ENCODE results near the gene WDR44.

WDR44 gene

DNA sequence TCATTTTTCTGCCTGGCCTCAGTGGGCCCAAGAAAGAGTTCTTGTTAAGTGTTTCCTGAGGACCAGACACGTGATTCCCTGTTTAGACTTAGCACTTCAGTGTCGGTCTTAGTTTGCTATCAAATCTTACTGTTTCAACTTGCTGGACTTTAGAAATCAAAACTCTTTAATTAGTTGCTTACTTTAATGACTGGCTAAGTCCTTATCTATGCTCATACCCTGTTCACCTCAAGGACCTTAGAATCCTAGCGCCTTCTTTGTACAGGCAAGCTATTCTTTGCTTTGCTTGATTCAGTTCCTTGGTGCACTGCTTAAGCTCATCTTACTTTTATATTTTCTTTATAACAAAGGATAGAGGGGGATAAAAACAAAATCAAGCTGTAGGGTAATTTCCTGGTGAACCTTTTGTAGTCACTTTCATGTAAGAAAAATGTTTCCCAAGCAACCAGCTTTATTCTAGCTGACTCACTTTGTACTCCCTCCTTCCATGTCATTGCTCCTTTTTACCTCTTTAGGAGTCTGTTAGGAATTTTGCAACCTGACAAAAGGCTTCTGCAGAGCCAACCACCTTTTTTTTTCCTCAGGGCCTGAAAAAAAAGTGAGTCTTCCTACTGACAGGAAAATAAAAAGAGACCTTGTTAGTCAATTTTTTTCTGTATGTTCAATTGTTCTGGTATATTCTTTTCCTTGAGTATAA is 14.7 kb downstream of the WDR44 start:
- TF ChIP-seq, protein P1, sequence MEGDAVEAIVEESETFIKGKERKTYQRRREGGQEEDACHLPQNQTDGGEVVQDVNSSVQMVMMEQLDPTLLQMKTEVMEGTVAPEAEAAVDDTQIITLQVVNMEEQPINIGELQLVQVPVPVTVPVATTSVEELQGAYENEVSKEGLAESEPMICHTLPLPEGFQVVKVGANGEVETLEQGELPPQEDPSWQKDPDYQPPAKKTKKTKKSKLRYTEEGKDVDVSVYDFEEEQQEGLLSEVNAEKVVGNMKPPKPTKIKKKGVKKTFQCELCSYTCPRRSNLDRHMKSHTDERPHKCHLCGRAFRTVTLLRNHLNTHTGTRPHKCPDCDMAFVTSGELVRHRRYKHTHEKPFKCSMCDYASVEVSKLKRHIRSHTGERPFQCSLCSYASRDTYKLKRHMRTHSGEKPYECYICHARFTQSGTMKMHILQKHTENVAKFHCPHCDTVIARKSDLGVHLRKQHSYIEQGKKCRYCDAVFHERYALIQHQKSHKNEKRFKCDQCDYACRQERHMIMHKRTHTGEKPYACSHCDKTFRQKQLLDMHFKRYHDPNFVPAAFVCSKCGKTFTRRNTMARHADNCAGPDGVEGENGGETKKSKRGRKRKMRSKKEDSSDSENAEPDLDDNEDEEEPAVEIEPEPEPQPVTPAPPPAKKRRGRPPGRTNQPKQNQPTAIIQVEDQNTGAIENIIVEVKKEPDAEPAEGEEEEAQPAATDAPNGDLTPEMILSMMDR (conservative IDR thresholded peaks at IDR 0.05): no peak
- no peak for TF ChIP-seq ZFX (IDR thresholded peaks at IDR 0.05)
- H3K27ac ChIP-seq: no peak overlapping the region

DNA sequence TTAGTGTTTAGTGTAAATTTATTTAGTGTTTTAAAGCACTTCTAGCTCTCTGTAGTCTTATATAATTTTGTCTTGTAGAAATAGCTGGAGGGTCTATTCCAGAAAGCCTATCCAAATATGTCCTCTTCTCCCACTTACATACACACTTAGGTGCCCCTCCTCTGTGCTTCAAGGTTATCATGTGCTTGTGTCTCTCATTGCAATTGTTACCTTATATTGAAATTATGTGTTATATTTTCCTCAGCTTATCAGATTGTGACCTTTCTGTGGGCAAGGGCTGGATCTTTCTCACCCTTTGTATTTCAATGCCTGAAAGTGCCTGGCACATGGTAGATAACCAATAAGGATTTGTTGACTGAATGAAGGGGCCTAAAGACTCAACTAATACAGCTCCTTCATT is 18.4 kb downstream of the WDR44 start:
- TF ChIP-seq, protein P1 (conservative IDR thresholded peaks at IDR 0.05): no peak
- TF ChIP-seq ZFX (IDR thresholded peaks at IDR 0.05): no peak
- H3K27ac ChIP-seq: no peak overlapping the region

DNA sequence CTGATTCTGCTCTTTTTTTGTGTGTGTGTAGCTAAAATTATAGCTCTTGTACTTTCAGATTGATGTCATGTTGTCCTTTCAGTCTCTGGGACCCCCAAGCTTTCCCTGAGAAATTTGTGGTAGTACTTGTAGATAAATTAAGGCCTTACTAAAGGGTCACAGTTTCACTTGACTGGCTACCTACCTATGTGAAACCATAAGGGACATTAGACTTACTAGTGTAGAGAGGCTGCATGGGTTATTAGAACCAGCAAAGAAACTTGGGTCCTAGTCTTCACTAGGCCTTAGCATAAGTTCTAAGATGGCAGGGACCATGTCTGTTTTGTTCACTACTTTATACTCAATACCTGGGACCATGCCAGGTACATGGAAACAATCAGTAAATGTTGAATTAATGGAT is 21.4 kb downstream of the WDR44 start:
- H3K27ac ChIP-seq: no peak overlapping the region
- TF ChIP-seq, protein P1 (conservative IDR thresholded peaks at IDR 0.05): no peak
- no peak for TF ChIP-seq ZFX (IDR thresholded peaks at IDR 0.05)

DNA sequence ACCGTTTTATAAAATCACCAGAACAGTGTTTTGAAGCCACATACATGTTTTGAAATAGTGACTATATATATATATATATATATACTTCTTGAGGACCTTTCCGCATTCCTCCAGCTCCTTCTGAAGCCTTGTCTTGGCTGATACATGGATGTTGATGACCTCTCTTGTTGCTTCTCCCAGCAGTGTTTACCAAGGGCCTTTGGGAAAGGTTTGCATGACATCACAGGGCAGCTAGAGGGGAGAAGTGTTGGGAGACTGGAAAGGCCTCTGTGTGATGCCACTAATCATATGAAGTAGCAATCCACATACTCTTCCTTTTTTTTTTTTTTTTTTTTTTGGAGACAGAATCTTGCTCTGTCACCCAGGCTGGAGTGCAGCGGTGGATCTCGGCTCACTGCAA is 22.5 kb downstream of the WDR44 start:
- no peak overlapping the region for H3K27ac ChIP-seq
- TF ChIP-seq, protein P1 (conservative IDR thresholded peaks at IDR 0.05): no peak
- no peak for TF ChIP-seq ZFX (IDR thresholded peaks at IDR 0.05)

DNA sequence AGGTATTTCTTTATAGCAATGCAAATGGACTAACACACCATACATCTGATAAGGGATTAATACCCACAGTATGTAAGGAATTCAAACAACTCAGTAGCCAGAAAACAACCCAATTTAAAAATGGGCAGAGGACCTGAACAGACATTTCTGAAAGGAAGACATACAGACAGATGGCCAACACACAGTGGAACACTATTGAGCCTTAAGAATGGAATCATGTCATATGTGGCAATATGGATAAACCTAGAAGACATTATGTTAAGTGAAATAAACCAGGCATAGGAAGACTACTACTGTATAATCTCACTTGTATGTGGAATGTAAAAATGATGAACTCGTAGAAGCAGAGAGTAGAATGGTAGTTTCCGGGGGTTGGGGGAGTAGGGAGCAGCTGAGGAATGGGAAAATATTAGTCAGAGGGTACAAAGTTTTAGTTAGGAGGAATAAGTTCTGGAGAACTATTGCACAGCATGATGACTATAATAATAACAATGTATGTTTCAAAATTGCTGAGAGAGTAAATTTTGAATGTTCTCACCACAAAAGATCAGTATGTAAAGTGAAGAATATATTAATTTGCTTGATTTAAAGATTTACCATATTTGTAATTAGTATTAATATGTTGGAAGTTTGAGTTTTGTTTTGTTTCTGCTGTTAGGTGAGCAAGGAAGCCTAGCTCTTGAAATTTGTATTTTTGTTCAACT is 25.2 kb downstream of the WDR44 start:
- no peak overlapping the region for H3K27ac ChIP-seq
- TF ChIP-seq, protein P1 (conservative IDR thresholded peaks at IDR 0.05): no peak
- TF ChIP-seq ZFX (IDR thresholded peaks at IDR 0.05): no peak

DNA sequence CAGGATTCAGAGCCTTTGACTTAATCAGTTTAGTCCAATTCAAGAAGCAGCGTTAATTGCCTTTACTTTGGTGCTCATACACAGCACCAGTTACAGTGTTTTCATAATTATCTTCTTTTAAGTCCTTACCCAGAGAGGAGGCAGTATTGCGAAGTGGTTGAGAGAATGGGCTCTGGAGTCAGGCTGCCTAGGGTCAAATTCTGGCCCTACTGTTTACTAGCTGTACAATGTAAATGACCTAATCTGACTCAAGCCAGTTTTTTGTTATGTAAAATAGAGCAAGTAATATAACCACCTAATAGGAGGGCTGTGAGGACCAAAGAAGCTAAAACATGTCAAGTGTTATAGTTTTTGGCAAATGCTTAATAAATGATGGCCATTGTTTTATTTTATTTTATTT is 27.6 kb downstream of the WDR44 start:
- H3K27ac ChIP-seq: no peak overlapping the region
- no peak for TF ChIP-seq ZFX (IDR thresholded peaks at IDR 0.05)
- TF ChIP-seq, protein P1 (conservative IDR thresholded peaks at IDR 0.05): no peak

DNA sequence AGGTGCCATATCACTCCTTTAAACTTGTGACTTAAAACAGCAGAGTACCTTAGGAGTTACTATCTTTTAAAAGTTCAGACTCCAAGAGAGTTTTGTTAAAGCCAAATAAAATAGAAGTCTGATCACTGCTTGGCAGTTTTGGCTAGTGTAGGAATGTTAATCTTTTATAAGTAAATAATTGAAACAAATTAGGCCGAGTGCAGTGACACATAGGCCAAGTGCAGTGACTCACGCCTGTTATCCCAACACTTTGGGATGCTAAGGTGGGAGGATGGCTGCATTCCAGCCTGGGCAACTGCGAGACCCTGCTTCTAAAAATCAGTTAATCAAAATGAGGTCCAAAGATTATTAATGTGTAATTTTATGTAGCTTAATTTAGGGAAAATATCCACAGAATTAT is 37.2 kb downstream of the WDR44 start:
- TF ChIP-seq, protein P1 (conservative IDR thresholded peaks at IDR 0.05): no peak
- TF ChIP-seq ZFX (IDR thresholded peaks at IDR 0.05): no peak
- H3K27ac ChIP-seq: no peak overlapping the region

Data from C4-2B (cell line).